SK-N-SH treated with all-trans-retinoic acid at 6 μM for 48 hours (cell line): ENCODE measurements around the gene ZEB2.

Experiments
- ATAC-seq: fragments of 200-7000 bp; cut with Tn5 transposase; 3 replicates; pipeline ENCODE4 v1.9.1; 2020; ENCODE audit warnings: mild to moderate bottlenecking, moderate library complexity
- ARNTL ChIP-seq: fragments of 450-650 bp; formaldehyde crosslinking; IDR thresholded peaks from 2 replicates; pipeline ENCODE4 v1.5.0; 2020; ENCODE audit warnings: low read depth, mild to moderate bottlenecking, moderate library complexity, borderline replicate concordance
- BACH2 ChIP-seq: fragments of 250-450 bp; sonication (Bioruptor Pico); IDR thresholded peaks from 2 replicates; pipeline ENCODE4 v1.9.0; 2021; ENCODE audit warnings: mild to moderate bottlenecking, borderline replicate concordance
- CSDC2 ChIP-seq: fragments of 250-450 bp; sonication (Bioruptor Pico); IDR thresholded peaks from 2 replicates; pipeline ENCODE4 v1.5.0; 2020; ENCODE audit warnings: mild to moderate bottlenecking, moderate library complexity
- ESRRG ChIP-seq: fragments of 250-450 bp; sonication (Bioruptor Pico); IDR thresholded peaks from 2 replicates; pipeline ENCODE4 v1.6.1; 2021; ENCODE audit warnings: mild to moderate bottlenecking
- GLIS3 ChIP-seq: fragments of 250-450 bp; sonication (Bioruptor Pico); IDR thresholded peaks from 2 replicates; pipeline ENCODE4 v1.5.0; 2020; ENCODE audit warnings: mild to moderate bottlenecking, moderate library complexity
- ISL1 ChIP-seq: fragments of 250-450 bp; sonication (Bioruptor Pico); IDR thresholded peaks from 2 replicates; pipeline ENCODE4 v2.1.2; 2022; ENCODE audit warnings: mild to moderate bottlenecking, moderate library complexity
- OSR1 ChIP-seq: fragments of 250-450 bp; sonication (Bioruptor Pico); IDR thresholded peaks from 2 replicates; pipeline ENCODE4 v1.8.0; 2022; ENCODE audit warnings: moderate library complexity, mild to moderate bottlenecking, inconsistent platforms
- RARB ChIP-seq: fragments of 250-450 bp; sonication (Bioruptor Pico); IDR thresholded peaks from 2 replicates; pipeline ENCODE4 v1.8.0; 2021; ENCODE audit warnings: mild to moderate bottlenecking, moderate library complexity
- SNAI2 ChIP-seq: fragments of 250-450 bp; sonication (Bioruptor Pico); IDR thresholded peaks from 2 replicates; pipeline ENCODE4 v1.5.0; 2020; ENCODE audit warnings: mild to moderate bottlenecking, moderate library complexity
- TCF4 ChIP-seq: fragments of 250-450 bp; sonication (Bioruptor Pico); IDR thresholded peaks from 2 replicates; pipeline ENCODE4 v1.8.0; 2021; ENCODE audit warnings: mild to moderate bottlenecking, moderate library complexity, borderline replicate concordance
- TOX ChIP-seq: fragments of 250-450 bp; sonication (Bioruptor Pico); IDR thresholded peaks from 2 replicates; pipeline ENCODE4 v1.8.0; 2021; ENCODE audit warnings: mild to moderate bottlenecking, moderate library complexity, borderline replicate concordance
- ZC3H10 ChIP-seq: fragments of 250-450 bp; sonication (Bioruptor Pico); IDR thresholded peaks from 2 replicates; pipeline ENCODE4 v1.5.1; 2021; ENCODE audit warnings: mild to moderate bottlenecking, moderate library complexity
- ZFP3 ChIP-seq: fragments of 250-450 bp; sonication (Bioruptor Pico); IDR thresholded peaks from 2 replicates; pipeline ENCODE4 v1.5.0; 2020; ENCODE audit warnings: mild to moderate bottlenecking, moderate library complexity
- ZFP30 ChIP-seq: fragments of 450-650 bp; formaldehyde crosslinking; IDR thresholded peaks from 2 replicates; pipeline ENCODE4 v1.5.0; 2022; ENCODE audit warnings: mild to moderate bottlenecking, moderate library complexity
- ZNF565 ChIP-seq: fragments of 450-650 bp; formaldehyde crosslinking; conservative IDR thresholded peaks from 2 replicates; pipeline ENCODE4 v1.5.0; 2020; ENCODE audit warnings: low read depth, mild to moderate bottlenecking, moderate library complexity
- ZNF70 ChIP-seq: fragments of 450-650 bp; formaldehyde crosslinking; IDR thresholded peaks from 2 replicates; pipeline ENCODE4 v1.5.0; 2020; ENCODE audit warnings: mild to moderate bottlenecking, moderate library complexity
- ZNF8 ChIP-seq: fragments of 450-650 bp; formaldehyde crosslinking; IDR thresholded peaks from 2 replicates; pipeline ENCODE4 v1.5.0; 2020; ENCODE audit warnings: mild to moderate bottlenecking, moderate library complexity
- TF ChIP-seq, protein P1 (sequence below): fragments of 250-450 bp; sonication (Bioruptor Pico); IDR thresholded peaks from 2 replicates; pipeline ENCODE4 v1.5.1; 2020; ENCODE audit warnings: low read depth, mild to moderate bottlenecking, moderate library complexity
- TF ChIP-seq, protein P2 (sequence below): fragments of 250-450 bp; sonication (Bioruptor Pico); IDR thresholded peaks from 2 replicates; pipeline ENCODE4 v1.5.0; 2020; ENCODE audit warnings: mild to moderate bottlenecking, moderate library complexity
- TF ChIP-seq, protein P3 (sequence below): fragments of 250-450 bp; sonication (Bioruptor Pico); IDR thresholded peaks from 2 replicates; pipeline ENCODE4 v1.8.0; 2020; ENCODE audit warnings: mild to moderate bottlenecking, moderate library complexity, borderline replicate concordance
- TF ChIP-seq, protein P4 (sequence below): fragments of 250-450 bp; sonication (Bioruptor Pico); IDR thresholded peaks from 2 replicates; pipeline ENCODE4 v1.8.0; 2021; ENCODE audit warnings: low read depth, mild to moderate bottlenecking, moderate library complexity, borderline replicate concordance
- TF ChIP-seq, protein P5 (sequence below): fragments of 250-450 bp; sonication (Bioruptor Pico); IDR thresholded peaks from 2 replicates; pipeline ENCODE4 v1.5.1; 2021; ENCODE audit warnings: mild to moderate bottlenecking, moderate library complexity

ZEB2 gene

DNA sequence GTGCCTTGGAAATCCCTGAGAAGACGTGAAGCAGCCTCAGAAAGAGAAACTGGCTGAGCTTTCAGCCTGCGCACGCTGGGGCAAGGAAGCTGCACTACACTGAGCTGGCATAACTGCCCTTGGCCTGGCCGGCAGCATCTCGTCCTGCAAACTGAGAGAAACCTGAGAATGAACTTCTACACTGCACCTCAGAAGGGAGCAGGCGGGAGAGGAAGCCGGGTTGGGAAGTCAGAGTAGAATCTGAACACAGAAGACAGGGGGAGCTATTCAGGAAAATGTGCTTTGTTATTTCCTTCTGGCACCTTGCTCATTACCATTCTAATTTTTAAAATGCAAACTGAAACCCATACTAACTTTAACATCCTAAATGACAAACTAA, 70.9 kb downstream of the ZEB2 start:
- ATAC-seq, result no peak
- TF ChIP-seq RARB (CRISPR knock-in tag), result no peak
- no peak for TF ChIP-seq ZNF8 (CRISPR knock-in tag)
- no peak for TF ChIP-seq SNAI2 (CRISPR knock-in tag)
- TF ChIP-seq CSDC2 (CRISPR knock-in tag), result no peak
- no peak for TF ChIP-seq ZNF565 (CRISPR knock-in tag)
- no peak for TF ChIP-seq ZFP30 (CRISPR knock-in tag)
- no peak for TF ChIP-seq ISL1 (CRISPR knock-in tag)
- TF ChIP-seq, protein P1, sequence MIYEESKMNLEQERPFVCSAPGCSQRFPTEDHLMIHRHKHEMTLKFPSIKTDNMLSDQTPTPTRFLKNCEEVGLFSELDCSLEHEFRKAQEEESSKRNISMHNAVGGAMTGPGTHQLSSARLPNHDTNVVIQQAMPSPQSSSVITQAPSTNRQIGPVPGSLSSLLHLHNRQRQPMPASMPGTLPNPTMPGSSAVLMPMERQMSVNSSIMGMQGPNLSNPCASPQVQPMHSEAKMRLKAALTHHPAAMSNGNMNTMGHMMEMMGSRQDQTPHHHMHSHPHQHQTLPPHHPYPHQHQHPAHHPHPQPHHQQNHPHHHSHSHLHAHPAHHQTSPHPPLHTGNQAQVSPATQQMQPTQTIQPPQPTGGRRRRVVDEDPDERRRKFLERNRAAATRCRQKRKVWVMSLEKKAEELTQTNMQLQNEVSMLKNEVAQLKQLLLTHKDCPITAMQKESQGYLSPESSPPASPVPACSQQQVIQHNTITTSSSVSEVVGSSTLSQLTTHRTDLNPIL, result no peak
- no peak for TF ChIP-seq OSR1
- TF ChIP-seq, protein P2, sequence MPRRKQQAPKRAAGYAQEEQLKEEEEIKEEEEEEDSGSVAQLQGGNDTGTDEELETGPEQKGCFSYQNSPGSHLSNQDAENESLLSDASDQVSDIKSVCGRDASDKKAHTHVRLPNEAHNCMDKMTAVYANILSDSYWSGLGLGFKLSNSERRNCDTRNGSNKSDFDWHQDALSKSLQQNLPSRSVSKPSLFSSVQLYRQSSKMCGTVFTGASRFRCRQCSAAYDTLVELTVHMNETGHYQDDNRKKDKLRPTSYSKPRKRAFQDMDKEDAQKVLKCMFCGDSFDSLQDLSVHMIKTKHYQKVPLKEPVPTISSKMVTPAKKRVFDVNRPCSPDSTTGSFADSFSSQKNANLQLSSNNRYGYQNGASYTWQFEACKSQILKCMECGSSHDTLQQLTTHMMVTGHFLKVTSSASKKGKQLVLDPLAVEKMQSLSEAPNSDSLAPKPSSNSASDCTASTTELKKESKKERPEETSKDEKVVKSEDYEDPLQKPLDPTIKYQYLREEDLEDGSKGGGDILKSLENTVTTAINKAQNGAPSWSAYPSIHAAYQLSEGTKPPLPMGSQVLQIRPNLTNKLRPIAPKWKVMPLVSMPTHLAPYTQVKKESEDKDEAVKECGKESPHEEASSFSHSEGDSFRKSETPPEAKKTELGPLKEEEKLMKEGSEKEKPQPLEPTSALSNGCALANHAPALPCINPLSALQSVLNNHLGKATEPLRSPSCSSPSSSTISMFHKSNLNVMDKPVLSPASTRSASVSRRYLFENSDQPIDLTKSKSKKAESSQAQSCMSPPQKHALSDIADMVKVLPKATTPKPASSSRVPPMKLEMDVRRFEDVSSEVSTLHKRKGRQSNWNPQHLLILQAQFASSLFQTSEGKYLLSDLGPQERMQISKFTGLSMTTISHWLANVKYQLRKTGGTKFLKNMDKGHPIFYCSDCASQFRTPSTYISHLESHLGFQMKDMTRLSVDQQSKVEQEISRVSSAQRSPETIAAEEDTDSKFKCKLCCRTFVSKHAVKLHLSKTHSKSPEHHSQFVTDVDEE, result no peak
- TF ChIP-seq, protein P3, sequence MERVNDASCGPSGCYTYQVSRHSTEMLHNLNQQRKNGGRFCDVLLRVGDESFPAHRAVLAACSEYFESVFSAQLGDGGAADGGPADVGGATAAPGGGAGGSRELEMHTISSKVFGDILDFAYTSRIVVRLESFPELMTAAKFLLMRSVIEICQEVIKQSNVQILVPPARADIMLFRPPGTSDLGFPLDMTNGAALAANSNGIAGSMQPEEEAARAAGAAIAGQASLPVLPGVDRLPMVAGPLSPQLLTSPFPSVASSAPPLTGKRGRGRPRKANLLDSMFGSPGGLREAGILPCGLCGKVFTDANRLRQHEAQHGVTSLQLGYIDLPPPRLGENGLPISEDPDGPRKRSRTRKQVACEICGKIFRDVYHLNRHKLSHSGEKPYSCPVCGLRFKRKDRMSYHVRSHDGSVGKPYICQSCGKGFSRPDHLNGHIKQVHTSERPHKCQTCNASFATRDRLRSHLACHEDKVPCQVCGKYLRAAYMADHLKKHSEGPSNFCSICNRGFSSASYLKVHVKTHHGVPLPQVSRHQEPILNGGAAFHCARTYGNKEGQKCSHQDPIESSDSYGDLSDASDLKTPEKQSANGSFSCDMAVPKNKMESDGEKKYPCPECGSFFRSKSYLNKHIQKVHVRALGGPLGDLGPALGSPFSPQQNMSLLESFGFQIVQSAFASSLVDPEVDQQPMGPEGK (CRISPR knock-in tag), result no peak
- TF ChIP-seq TCF4 (CRISPR knock-in tag), result no peak

DNA sequence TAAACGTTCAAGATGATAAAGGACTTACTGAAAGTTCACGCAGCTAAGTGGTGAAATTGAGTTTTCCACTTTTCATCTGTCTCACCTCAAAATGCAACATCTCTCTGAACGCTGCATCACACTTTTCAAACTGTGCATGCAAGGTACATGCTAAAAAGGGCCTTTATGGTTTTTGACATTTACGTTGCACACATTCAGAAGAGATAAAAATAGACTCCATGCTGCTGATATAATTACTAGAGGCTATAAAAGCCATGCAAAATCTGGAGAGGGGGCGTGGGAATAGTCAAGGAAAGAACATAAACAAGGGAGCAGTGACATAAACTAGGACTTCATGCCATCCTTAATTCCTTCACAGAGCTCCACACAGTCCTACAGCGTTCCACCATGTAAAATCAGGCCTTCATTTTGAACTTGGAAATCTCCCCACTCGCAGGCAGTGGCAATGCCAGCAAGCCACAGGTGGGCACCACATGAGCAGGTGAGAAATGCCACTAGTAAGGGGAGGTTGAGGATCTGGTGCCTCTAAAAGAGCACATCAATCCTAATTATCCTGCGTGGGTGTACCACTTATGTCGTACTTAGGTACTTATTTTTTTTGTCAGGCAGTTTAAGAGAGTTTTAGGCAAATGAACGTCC, 71.4 kb downstream of the ZEB2 start:
- no peak for ATAC-seq
- TF ChIP-seq ZFP3 (CRISPR knock-in tag), result no peak
- no peak for TF ChIP-seq GLIS3 (CRISPR knock-in tag)
- no peak for TF ChIP-seq ESRRG (CRISPR knock-in tag)
- TF ChIP-seq ZC3H10 (CRISPR knock-in tag), result no peak
- no peak for TF ChIP-seq ZNF70

DNA sequence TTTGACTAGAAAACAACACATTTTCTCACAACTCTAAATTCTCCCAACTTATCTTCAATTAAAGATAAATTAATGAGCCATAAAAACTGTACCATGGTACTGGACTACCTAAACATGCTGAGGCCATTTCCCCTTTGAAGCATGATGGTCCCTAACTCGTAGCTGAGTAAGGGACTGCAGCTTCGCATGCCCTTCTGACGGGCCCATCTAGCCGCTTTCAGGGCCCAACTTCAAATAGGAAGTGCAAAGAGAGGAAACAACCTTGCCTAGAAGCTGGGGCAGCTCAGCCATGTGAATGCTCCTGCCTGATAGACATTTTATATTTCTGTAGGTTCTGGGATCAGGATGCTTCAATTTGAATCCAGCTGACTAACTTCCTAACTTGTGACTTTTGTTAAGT, 72.4 kb downstream of the ZEB2 start:
- no peak for TF ChIP-seq ZFP3 (CRISPR knock-in tag)
- TF ChIP-seq, protein P4, sequence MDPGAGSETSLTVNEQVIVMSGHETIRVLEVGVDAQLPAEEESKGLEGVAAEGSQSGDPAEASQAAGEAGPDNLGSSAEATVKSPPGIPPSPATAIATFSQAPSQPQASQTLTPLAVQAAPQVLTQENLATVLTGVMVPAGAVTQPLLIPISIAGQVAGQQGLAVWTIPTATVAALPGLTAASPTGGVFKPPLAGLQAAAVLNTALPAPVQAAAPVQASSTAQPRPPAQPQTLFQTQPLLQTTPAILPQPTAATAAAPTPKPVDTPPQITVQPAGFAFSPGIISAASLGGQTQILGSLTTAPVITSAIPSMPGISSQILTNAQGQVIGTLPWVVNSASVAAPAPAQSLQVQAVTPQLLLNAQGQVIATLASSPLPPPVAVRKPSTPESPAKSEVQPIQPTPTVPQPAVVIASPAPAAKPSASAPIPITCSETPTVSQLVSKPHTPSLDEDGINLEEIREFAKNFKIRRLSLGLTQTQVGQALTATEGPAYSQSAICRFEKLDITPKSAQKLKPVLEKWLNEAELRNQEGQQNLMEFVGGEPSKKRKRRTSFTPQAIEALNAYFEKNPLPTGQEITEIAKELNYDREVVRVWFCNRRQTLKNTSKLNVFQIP, result no peak
- no peak for ATAC-seq

DNA sequence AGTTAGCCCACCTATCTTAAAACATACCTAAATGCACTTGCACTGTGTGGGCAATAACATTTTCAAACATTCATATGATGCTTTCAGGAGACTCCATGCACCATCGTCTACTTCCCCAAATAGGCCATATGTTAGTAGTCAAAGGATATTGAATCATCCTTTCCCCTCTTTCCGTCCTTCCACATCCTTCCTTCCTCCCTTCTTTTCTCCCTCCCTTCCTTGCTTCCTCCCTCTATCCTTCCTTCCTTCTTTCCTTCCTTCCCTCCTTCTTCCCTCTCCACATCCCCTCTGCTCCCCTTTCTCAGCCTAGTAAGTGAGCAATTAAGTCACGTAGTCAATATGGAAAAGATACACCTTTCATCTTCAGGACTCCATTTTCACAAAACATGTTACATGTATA, 73.8 kb downstream of the ZEB2 start:
- TF ChIP-seq ZC3H10 (CRISPR knock-in tag) (no peak), TCF4 (CRISPR knock-in tag) (no peak), ARNTL (CRISPR knock-in tag) (no peak), BACH2 (CRISPR knock-in tag) (no peak), TOX (CRISPR knock-in tag) (no peak), ZFP3 (CRISPR knock-in tag) (no peak), ZFP30 (CRISPR knock-in tag) (no peak)
- TF ChIP-seq, protein P1, result no peak
- TF ChIP-seq, protein P5, sequence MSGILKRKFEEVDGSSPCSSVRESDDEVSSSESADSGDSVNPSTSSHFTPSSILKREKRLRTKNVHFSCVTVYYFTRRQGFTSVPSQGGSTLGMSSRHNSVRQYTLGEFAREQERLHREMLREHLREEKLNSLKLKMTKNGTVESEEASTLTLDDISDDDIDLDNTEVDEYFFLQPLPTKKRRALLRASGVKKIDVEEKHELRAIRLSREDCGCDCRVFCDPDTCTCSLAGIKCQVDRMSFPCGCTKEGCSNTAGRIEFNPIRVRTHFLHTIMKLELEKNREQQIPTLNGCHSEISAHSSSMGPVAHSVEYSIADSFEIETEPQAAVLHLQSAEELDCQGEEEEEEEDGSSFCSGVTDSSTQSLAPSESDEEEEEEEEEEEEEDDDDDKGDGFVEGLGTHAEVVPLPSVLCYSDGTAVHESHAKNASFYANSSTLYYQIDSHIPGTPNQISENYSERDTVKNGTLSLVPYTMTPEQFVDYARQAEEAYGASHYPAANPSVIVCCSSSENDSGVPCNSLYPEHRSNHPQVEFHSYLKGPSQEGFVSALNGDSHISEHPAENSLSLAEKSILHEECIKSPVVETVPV, result no peak
- ATAC-seq, result no peak
